RPMI8226 (cell line): Measurements from ENCODE around the gene AMER2.
"Not testable (repeated sequence)": the region's sequence is repeated elsewhere in the genome, so short reads cannot be mapped to it uniquely, and the experiment has no call there.

Experiments
- DNase-seq: peaks from one replicate; pipeline ENCODE4 v3.0.0-alpha.2; 2015

AMER2 gene

GRCh38 chr13:25180775-25181537, 8.9 kb upstream of the AMER2 start:
- DNase-seq, result no peak

GRCh38 chr13:25179832-25180774, 8.0 kb upstream of the AMER2 start:
- DNase-seq, result no peak

- DNase-seq, result no peak
Measured at GRCh38 chr13:25179011-25179410, 6.9 kb upstream of the AMER2 start.

- DNase-seq, result no peak
Measured at GRCh38 chr13:25178070-25178469, 6.0 kb upstream of the AMER2 start.

- no peak for DNase-seq
Measured at GRCh38 chr13:25177636-25178035, 5.5 kb upstream of the AMER2 start.

- no peak for DNase-seq
Measured at GRCh38 chr13:25177012-25177411, 4.9 kb upstream of the AMER2 start.

- no peak for DNase-seq
Measured at GRCh38 chr13:25175431-25175830, 3.3 kb upstream of the AMER2 start.

GRCh38 chr13:25175026-25175425, 2.9 kb upstream of the AMER2 start:
- no peak for DNase-seq

GRCh38 chr13:25174304-25174703, 2.2 kb upstream of the AMER2 start:
- no peak for DNase-seq

- DNase-seq, result no peak
Measured at GRCh38 chr13:25172303-25172630, 179 bp upstream of the AMER2 start.

GRCh38 chr13:25171170-25171516, 945 bp downstream of the AMER2 start:
- no peak for DNase-seq

GRCh38 chr13:25170554-25171111, 1.5 kb downstream of the AMER2 start:
- no peak for DNase-seq

GRCh38 chr13:25169951-25170553, 2.0 kb downstream of the AMER2 start:
- no peak for DNase-seq

- no peak for DNase-seq
Measured at GRCh38 chr13:25169356-25169755, 2.7 kb downstream of the AMER2 start.

GRCh38 chr13:25168790-25169189, 3.3 kb downstream of the AMER2 start:
- DNase-seq, result no peak

- no peak for DNase-seq
Measured at GRCh38 chr13:25167382-25168174, 4.5 kb downstream of the AMER2 start.

- DNase-seq, result no peak
Measured at GRCh38 chr13:25166306-25166705, 5.8 kb downstream of the AMER2 start.

GRCh38 chr13:25165663-25166062, 6.4 kb downstream of the AMER2 start:
- DNase-seq, result no peak

GRCh38 chr13:25165163-25165562, 6.9 kb downstream of the AMER2 start:
- not testable (repeated sequence) for DNase-seq

- no peak for DNase-seq
Measured at GRCh38 chr13:25157681-25158080, 14.4 kb downstream of the AMER2 start.

- DNase-seq, result no peak
Measured at GRCh38 chr13:25153736-25154135, 18.4 kb downstream of the AMER2 start.

- no peak for DNase-seq
Measured at GRCh38 chr13:25151626-25152195, 20.4 kb downstream of the AMER2 start.
